GM19463 (cell line): ENCODE data around the gene FAM110A.

Experiments used
- ATAC-seq: cut with Tn5 transposase; IDR thresholded peaks from one replicate; pipeline ENCODE4 v1.9.1; 2021; ENCODE audit warnings: mild to moderate bottlenecking, moderate library complexity; ENCODE audit not compliant: unreplicated experiment

Gene FAM110A

GRCh38 chr20:870758-871157 lies 37.2 kb downstream of the FAM110A start:
- ATAC-seq, result no peak

- no peak for ATAC-seq
Observed at GRCh38 chr20:871436-871835, 37.9 kb downstream of the FAM110A start.

- ATAC-seq, result no peak
Observed at GRCh38 chr20:871948-872347, 38.4 kb downstream of the FAM110A start.

- ATAC-seq, result no peak
Observed at GRCh38 chr20:872855-873520, 39.5 kb downstream of the FAM110A start.

- peak; percentile 53 for ATAC-seq
Observed at GRCh38 chr20:873875-874607, 40.5 kb downstream of the FAM110A start.

- ATAC-seq, result no peak
Observed at GRCh38 chr20:875115-875514, 41.6 kb downstream of the FAM110A start.

GRCh38 chr20:877814-878213 lies 44.3 kb downstream of the FAM110A start:
- no peak for ATAC-seq

GRCh38 chr20:878511-879307 lies 45.2 kb downstream of the FAM110A start:
- ATAC-seq, result no peak

GRCh38 chr20:879626-880025 lies 46.1 kb downstream of the FAM110A start:
- ATAC-seq, result no peak

- ATAC-seq, result no peak
Observed at GRCh38 chr20:881051-881782, 47.7 kb downstream of the FAM110A start.

GRCh38 chr20:881783-882144 lies 48.2 kb downstream of the FAM110A start:
- no peak for ATAC-seq

- ATAC-seq, result no peak
Observed at GRCh38 chr20:884983-885952, 51.8 kb downstream of the FAM110A start.

- no peak for ATAC-seq
Observed at GRCh38 chr20:887137-887536, 53.6 kb downstream of the FAM110A start.

- ATAC-seq, result no peak
Observed at GRCh38 chr20:888057-888456, 54.5 kb downstream of the FAM110A start.

- ATAC-seq, result no peak
Observed at GRCh38 chr20:889106-889505, 55.6 kb downstream of the FAM110A start.

GRCh38 chr20:889932-890463 lies 56.5 kb downstream of the FAM110A start:
- ATAC-seq, result no peak

- ATAC-seq, result no peak
Observed at GRCh38 chr20:890666-891057, 57.1 kb downstream of the FAM110A start.

GRCh38 chr20:891058-891705 lies 57.7 kb downstream of the FAM110A start:
- no peak for ATAC-seq

- peak; percentile 68 for ATAC-seq
Observed at GRCh38 chr20:891706-892080, 58.2 kb downstream of the FAM110A start.
